H1 (cell line): Measurements from ENCODE around the gene GABRR3. TPM values are rescaled to one million over a fixed set of nuclear protein-coding genes. Genes with fewer than 3 reads are reported as not detected.

ENCODE experiments used
- POU5F1 ChIP-seq: IDR thresholded peaks from 2 replicates; pipeline ENCODE4 v1.6.1; 2011; ENCODE audit warnings: low read depth, mild to moderate bottlenecking, low read length, moderate library complexity
- polyA plus RNA-seq, 7 experiments: library from polyadenylated mRNA; depleted of rRNA in 3 of 7; stranded (reverse) in 5 of 7; unstranded in 2 of 7; fragments of >200 nt in 5 of 7; fragments of 200-250 nt in 2 of 7; gene quantifications; 1 replicate in 5 of 7; 2 replicates in 1 of 7; 4 replicates in 1 of 7; pipeline versions ENCODE4 v1.2.1 to v1.2.3, GENCODE V29; 2011 to 2013; ENCODE audit warnings: missing spikeins in 2 of 7, mixed read lengths in 2 of 7
- total RNA-seq: library from RNA; stranded (reverse); fragmentation: NEBNext Ultra II Directional; extraction: Animal tissue kit (Norgen Biotek cat#: 25700); gene quantifications from 2 replicates; pipeline ENCODE4 v1.2.1, GENCODE V29; 2021

The GABRR3 gene
- total and polyA plus RNA-seq, 2 of the 8 experiments (the other 6 are each of a cell fraction or from before 2014, with no cell fraction given), result not detected

- no peak for TF ChIP-seq POU5F1
Measured at GRCh38 chr3:97959872-97960271, 75.2 kb downstream of the GABRR3 start (continued).
